GM21390 (cell line): ENCODE measurements around the gene VIPR2.
"Not testable (repeated sequence)": the region's sequence is repeated elsewhere in the genome, so short reads cannot be mapped to it uniquely, and the experiment has no call there.

ENCODE experiments used
- ATAC-seq: cut with Tn5 transposase; IDR thresholded peaks from one replicate; pipeline ENCODE4 v1.9.1; 2021; ENCODE audit not compliant: unreplicated experiment

The VIPR2 gene

DNA sequence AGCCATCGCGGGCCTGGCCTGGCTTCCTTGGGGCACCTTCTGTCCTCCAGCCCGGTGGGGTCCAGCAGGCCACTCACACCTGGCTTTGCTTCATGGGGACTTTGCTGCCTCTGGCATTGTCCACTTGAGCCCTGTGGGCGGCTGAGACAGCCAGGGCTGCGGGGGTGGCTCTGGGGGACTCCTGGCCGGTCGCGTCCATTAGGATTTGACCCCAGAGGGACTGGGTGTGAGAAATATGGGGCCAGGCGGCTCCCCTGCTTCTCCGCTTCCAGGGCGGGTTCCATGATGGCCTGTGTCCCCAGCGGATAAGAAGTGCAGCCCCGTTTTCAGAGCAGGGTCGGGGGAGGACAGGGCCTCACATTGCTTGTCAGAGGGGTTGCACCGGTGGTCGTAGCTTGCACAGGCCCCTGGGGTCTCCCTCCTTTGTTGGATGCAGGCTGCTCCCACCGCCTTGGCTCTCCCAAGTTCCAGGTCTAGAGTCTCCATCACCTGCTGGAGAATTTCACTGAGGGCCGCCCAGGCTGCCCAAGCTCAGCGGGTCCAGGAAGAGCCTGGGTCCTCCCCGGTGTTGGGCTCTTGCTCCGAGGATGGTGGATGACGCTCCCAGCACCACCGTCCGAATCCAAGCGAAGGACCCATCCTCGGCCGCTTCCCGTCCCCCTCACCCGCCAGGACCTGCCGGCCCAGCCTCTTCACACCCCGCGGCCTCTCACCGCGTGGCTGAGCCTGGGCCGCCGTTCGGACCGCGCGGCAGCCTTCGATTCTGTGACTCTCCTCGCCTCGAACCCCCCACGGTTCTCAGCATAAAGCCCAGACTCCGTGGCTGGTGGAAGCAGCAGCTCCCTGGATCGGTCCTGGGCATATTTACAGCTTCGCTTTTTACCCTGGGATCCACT is 148.2 kb downstream of the VIPR2 start:
- ATAC-seq = no peak

DNA sequence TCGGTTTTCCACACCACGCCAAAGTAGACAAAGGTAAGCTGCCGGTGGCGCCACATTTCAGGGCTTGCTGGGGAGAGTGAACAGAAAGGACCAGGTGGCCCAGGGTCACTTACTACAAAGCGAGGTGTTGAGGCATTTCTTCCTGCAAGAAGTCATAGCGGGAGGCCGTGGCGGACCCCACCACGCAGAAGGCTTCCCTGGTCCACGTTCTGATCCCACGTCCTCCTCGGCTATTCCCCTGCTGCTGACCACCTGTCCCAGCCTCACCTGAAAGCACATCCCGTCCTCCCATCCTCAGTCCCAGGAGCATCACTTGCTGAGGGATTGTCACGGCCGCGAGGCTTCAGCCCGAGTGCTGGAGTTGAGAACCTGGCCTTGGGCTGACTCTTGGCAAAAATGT is 149.2 kb downstream of the VIPR2 start:
- ATAC-seq = no peak

GRCh38 chr7:158994687-158995086 is 150.0 kb downstream of the VIPR2 start:
- ATAC-seq = no peak

DNA sequence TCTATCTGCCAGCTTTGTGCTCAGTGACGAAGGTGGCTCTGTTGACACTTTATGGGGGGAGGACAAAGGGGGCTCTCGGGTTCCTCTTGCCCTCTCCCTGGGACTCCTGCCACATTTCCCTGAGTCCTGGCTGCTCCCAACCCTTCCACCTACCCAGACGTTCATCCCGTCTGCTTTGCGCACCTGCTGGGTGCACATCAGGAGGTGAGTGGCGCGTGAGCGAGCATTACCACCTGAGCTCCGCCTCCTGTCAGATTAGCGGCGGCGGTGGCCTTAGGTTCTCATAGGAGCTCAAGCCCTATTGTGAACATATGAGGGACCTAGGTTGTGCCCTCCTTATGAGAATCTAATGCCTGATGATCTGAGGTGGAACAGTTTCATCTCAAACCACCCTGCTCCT is 151.1 kb downstream of the VIPR2 start:
- ATAC-seq = no peak

GRCh38 chr7:158992759-158993158 is 151.9 kb downstream of the VIPR2 start:
- ATAC-seq = no peak

- no peak for ATAC-seq
Observed at GRCh38 chr7:158991824-158992621, 152.6 kb downstream of the VIPR2 start.

DNA sequence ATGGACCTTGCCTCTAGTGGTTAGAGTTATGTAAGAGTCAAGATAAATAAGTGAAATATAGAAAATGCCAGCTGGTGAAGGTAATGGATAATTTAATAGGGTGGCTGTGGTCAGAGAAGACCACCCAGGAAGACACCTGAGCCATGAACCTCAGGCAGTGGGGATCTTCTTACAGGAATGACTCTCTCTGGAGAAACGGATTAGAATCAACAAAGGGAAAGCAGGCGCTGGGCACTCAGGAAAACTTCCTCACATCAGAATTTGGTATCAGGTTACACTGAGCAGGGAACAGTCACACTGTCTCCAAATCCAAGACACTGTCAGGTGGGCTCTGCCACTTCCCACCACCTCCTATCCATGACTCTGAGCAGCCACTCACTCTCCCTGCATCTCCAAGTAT is 155.7 kb downstream of the VIPR2 start:
- ATAC-seq = no peak

DNA sequence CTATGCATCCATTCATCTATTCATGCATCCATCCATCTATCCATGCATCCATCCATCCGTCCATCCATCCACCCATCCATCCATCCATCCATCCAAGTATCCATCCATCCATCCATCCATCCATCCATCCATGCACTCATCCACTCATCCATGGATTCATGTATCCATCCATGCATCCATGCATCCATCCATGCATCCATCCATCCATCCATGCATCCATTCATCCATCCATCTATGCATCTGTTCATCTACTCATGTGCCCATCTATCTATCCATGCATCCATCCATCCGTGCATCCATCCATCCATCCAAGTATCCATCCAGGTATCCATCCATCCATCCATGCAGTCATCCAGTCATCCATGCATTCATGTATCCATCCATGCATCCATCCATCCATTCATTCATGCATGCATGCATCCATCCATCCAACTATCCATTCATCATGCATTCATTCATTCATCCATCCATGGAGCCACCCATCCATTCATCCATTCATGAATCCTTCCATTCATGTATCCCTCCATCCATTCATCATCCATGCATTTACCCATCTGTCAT is 156.3 kb downstream of the VIPR2 start:
- ATAC-seq = no peak

- ATAC-seq = no peak
Observed at GRCh38 chr7:158987691-158988090, 157.0 kb downstream of the VIPR2 start.

- ATAC-seq = no peak
Observed at GRCh38 chr7:158985583-158985982, 159.1 kb downstream of the VIPR2 start.

DNA sequence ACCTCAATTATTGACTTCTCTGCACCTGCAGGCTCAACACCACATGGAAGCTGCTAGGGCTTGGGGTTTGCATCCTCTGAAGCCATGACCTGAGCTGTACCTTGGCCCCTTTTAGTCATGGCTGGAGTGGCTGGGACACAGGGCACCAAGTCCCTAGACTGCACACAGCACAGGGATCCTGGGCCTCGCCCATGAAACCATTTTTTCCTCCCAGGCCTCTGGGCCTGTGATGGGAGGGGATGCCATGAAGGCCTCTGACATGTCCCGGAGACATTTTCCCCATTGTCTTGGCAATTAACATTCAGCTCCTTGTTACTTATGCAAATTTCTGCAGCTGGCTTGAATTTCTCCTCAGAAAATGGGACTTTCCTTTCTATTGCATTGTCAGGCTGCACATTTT is 160.7 kb downstream of the VIPR2 start:
- not testable (repeated sequence) for ATAC-seq

GRCh38 chr7:158982080-158982479 is 162.6 kb downstream of the VIPR2 start:
- ATAC-seq = not testable (repeated sequence)

DNA sequence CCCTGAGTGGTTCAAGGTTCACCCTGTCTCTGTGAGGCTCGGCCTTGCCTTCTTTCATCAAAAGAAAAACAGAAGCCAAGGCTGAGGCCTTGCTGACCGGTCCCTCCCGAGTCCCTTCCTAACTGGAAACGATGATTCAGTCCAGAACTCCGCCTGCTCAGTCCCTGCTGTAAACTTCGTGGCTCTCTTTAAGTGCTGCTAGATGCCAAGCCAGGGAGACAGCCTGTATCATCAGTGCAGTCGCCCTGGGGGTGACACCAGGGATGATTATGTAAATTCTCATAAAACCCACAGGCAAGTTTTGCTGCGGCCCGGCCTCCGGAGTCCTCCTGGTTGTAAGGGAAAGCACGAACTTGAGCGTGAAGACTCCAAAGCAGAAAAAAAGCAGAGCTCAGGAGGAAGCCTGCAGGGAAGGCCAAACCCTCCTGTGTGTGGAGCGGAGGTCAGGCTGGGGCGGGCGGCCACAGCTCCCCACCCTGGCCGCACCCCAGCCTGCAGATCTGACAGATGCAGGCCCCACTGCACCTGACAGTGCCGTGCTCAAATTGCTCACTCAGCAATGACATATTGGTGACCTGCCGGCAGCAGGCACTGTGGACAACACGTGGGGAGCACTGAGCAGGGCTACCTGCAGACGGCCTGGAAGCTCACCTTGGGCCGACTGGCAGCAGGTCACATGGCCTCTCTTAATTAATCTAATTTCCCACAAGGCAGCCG is 164.9 kb downstream of the VIPR2 start:
- ATAC-seq = no peak

- ATAC-seq = no peak
Observed at GRCh38 chr7:158979023-158979529, 165.6 kb downstream of the VIPR2 start.
